Raji (cell line): Measurements from ENCODE around the gene FTCDNL1.

Source experiments
- POLR2A ChIP-seq: IDR thresholded peaks from 2 replicates; pipeline ENCODE4 v1.6.1; 2011; ENCODE audit warnings: low read depth, low read length, control low read depth; ENCODE audit not compliant: insufficient read depth

FTCDNL1 gene

DNA sequence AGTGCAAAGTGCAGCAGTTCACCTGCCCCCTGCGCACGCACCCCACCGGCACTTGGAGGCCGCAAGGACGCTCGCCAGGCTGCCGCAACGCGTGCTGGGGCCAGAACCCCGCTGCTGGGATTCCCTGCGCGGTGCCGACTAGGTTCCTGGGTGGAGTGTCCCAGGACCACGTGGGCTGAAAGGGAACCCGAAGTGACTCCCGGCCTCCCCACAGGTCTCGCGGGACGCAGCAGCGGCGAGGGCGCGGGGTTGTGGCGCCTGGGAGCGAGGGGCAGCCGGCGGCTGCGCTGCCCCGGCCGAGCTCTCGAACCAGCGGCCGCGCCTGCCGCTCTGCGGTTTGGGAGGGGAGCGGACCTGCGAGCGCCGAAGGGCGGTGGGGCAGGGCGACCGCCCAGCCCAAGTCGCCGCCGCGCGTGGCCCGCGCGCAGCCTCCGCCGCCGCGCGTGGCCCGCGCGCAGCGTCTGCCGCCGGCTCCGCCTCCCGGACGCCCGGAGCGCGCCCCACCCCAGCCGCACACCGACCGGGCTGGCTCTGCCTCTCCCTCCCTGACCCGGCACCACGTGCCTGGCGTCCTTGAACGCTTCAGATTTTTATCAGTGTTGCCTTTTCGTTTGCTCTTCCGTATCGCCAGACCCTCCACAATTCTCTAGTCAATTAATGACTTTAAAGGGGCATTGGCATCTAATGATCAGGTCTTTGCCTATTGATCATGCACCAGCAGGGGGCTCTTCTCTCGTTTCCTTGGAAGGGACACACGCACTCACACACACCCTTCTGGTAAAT is at the start of gene FTCDNL1:
TSS of gene FTCDNL1 (minus strand) at position 475 of the 783 bp plus-strand sequence. CDS start 2,230 bp downstream, outside the sequence.
- TF ChIP-seq POLR2A = no peak

DNA sequence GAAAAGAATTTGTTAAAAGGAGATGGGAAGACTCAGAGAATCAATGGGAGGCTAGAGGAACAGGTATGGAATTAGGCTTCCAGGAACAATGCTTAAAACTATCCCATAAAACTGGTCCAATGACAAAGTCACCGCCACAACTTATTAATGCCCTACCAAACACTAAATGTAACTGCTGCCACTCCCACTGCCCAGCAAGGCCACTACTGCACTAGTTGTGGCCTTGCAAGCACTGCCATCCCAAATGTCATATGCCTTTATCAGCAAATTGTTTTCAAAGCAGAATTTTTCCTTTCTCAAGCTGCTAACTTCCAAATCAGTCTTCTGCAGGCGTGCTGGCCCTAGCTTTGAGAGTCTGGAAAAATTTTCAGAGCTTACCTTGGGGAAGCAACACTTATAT is 45.6 kb upstream of the FTCDNL1 start:
- TF ChIP-seq POLR2A = no peak

DNA sequence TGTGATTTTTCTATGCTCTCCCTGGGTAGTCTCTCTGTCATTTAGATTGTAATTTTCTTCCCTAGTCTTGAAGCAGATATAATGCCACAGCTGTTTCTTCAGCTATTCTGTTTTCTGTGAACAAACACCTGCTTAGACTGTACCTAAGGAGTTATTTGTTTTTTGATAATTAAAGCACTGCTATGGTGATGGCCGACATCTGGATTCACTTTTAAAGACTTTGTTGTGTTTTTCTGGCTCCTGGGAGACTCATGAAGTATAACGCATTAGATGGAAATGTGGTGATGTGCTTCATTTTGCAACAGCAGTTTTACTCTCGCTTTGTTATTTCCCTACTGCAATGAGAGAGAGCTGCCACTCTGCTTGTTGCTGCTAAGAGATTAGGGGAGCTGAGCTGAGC is 44.4 kb upstream of the FTCDNL1 start:
- TF ChIP-seq POLR2A = no peak

DNA sequence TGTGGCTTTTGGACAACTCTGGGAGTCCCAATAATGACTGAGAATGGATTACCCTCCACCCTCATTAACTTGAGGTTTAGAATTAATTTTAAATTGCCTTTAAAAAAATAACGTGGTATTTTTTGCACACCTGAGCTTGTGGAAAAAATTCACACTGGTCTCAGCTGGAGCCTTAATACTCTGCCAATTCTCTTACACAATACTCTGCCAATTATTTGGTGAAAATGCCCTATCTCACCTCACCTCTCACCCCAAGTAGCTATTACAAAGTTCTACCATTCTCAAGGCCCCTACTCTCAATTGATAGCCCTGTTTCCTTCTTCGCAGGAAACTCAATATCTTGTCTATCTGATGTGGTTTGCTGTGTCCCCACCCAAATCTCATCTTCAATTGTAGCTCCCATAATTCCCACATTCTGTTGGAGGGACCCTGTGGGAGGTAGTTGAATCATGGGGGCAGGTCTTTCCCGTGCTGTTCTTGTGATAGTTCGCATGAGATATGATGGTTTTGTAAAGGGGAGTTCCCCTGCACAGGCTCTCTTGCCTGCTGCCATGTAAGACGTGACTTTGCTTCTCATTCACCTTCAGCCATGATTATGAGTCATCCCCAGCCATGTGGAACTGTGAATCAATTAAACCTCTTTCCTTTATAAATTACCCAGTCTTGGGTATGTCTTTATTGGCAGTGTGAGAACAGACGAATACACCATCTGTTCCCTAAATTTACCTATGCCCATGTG is 32.7 kb upstream of the FTCDNL1 start:
- no peak for TF ChIP-seq POLR2A

DNA sequence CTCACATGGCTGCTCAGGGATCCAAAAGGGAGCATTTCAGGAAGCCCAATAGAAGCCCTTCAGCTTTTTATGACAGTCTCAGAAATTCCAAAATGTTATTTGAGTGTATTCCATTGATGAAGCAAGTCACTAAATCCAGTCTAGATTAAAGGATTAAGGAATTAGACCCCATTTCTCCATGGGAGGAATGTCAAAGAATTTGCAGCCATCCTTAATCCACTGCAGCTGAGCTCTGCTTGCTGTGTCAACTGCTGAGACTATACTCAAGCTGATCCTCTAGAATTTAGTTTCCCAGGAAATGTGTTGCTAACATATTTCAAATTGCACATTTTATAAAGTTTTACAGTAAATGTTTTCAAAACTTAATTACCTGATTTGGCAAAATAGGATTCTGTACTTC is 31.7 kb upstream of the FTCDNL1 start:
- no peak for TF ChIP-seq POLR2A

DNA sequence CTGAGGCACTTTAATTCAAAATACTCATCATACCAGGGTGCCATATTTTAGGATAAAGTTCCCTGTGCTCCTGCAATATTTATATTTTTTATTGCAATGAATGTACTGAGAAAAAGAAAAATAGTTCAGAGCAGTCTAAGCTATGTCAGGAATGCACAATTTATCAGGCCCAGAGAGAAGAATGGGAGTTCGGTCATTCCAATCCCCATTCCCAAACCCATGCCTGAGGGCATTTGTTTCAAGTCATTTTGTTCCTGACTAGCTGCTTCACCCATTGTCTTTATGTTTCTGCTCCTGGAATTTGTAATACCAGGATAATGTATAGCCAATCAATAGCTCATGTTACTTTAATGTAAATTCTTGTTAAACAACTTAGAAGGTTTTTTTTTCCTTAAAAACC is 24.4 kb upstream of the FTCDNL1 start:
- TF ChIP-seq POLR2A = no peak

GRCh38 chr2:199874209-199874608 is 23.2 kb upstream of the FTCDNL1 start:
- no peak for TF ChIP-seq POLR2A

- TF ChIP-seq POLR2A = no peak
These were observed 19.6 kb upstream of the FTCDNL1 start for GRCh38 chr2:199870581-199870980.

DNA sequence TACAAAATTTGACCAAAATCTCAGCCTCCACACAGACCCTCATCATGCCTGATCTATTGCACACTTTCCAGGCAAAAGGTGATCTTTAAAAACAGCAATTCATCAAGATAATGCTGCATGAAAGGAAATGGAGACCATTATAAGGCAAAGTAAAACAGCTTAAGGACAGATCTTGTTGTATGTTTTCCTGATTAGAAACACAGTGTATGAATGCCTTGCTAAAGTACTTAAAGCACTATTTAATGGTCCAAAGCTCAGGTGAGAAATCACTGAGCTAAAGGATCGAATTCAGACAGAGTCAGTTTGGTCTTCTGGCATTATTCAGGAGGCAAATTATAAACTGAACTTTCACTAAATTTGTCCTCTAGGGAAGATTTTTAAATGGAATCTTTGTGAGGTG is 18.7 kb upstream of the FTCDNL1 start:
- TF ChIP-seq POLR2A = no peak

DNA sequence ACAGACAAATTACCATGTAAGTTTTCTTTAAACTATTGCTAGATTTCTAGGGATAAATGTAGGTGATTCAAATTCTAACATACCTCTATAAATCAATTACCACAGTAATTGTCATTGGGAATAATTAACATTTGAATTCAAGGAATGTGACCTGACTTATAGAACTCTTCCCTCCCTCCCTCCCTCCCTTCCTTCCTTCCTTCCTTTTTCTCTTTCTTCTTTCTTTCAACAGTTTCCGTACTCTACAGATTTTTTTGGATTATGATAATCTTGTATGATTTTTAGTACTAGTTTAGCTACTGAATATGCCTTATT is 18.2 kb upstream of the FTCDNL1 start:
- no peak for TF ChIP-seq POLR2A

GRCh38 chr2:199868431-199869226 is 17.6 kb upstream of the FTCDNL1 start:
- no peak for TF ChIP-seq POLR2A

GRCh38 chr2:199865905-199866304 is 14.9 kb upstream of the FTCDNL1 start:
- TF ChIP-seq POLR2A = no peak

DNA sequence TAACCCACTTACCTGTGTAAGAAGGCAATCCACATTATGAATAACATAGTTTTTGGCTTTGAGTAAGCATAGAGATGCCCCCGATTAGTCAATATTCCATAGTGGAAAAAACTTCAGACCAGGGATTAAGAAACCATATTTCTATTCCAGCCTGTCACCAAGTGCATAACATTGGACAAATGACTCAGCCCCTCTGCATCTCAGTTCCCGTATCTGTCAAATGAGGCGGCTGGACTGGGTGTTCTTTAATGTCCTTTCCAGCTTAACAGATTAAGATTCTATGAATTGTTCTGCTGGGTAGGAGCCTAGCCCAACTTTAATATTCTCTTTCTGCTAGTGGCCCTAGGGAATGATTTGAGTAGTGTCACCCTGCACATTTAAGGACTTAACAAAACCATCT is 11.8 kb upstream of the FTCDNL1 start:
- no peak for TF ChIP-seq POLR2A

GRCh38 chr2:199861132-199861774 is 10.3 kb upstream of the FTCDNL1 start:
- TF ChIP-seq POLR2A = no peak

DNA sequence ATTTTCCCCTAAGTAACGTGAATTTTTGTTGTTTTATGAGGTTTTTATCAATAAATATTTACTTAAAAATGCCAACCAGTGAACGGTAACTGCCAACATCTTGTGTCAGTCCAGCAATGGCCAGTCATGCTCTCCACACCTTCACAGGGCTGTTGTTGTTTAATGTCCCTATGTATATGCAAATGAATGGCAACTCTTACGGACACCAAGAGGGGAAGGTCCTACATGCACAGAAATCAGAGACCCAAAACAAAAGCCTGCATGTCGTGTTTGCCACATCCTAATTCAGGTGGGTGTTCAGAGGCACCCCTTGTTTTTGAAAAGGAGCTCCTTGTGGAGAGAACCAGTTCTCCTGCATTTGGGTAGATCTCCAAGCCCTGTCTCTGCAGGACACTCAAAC is 4.8 kb upstream of the FTCDNL1 start:
- no peak for TF ChIP-seq POLR2A
